NCI-H1092 treated with DMSO at 0.1 percent for 48 hours (cell line): Measurements from ENCODE around the gene CHPF2.
A peak's percentile ranks its signal among the peaks of the same experiment; 100 is the strongest.

Source experiments
- DNase-seq: peaks from one replicate; lab custom pipeline; 2025; lab: John Stamatoyannopoulos, UW

Gene CHPF2

GRCh38 chr7:151206914-151207313 is 25.4 kb upstream of the CHPF2 start:
- DNase-seq, result no peak

- DNase-seq, result no peak
Measured at GRCh38 chr7:151207315-151207714, 25.0 kb upstream of the CHPF2 start.

GRCh38 chr7:151207804-151208203 is 24.5 kb upstream of the CHPF2 start:
- peak; percentile 17 for DNase-seq

GRCh38 chr7:151208253-151208862 is 23.9 kb upstream of the CHPF2 start:
- no peak for DNase-seq

- DNase-seq, result no peak
Measured at GRCh38 chr7:151209588-151209987, 22.7 kb upstream of the CHPF2 start.

GRCh38 chr7:151210087-151210854 is 22.0 kb upstream of the CHPF2 start, which contains the start of gene H2BK1:
Gene H2BK1 (minus strand): TSS chr7:151210488. CDS start chr7:151210318, 170 bp downstream.
- DNase-seq, result no peak

- no peak for DNase-seq
Measured at GRCh38 chr7:151211155-151211772, 21.0 kb upstream of the CHPF2 start.

- DNase-seq, result no peak
Measured at GRCh38 chr7:151212626-151213025, 19.7 kb upstream of the CHPF2 start.

GRCh38 chr7:151213826-151214225 is 18.5 kb upstream of the CHPF2 start:
- DNase-seq, result no peak

- no peak for DNase-seq
Measured at GRCh38 chr7:151215396-151215795, 16.9 kb upstream of the CHPF2 start.

- no peak for DNase-seq
Measured at GRCh38 chr7:151218170-151218569, 14.1 kb upstream of the CHPF2 start.

GRCh38 chr7:151223728-151224127 is 8.6 kb upstream of the CHPF2 start:
- no peak for DNase-seq

GRCh38 chr7:151225948-151226510 is 6.3 kb upstream of the CHPF2 start:
- DNase-seq, result no peak

- no peak for DNase-seq
Measured at GRCh38 chr7:151226560-151226874, 5.8 kb upstream of the CHPF2 start.

GRCh38 chr7:151226875-151227782 is 5.2 kb upstream of the CHPF2 start, which contains the start of gene ABCF2:
Gene ABCF2 (minus strand): TSS chr7:151227205. CDS start chr7:151226458, 747 bp downstream.
- peak; percentile 97 for DNase-seq

GRCh38 chr7:151228024-151228866 is 4.0 kb upstream of the CHPF2 start:
- DNase-seq, result no peak

GRCh38 chr7:151229249-151229648 is 3.0 kb upstream of the CHPF2 start:
- DNase-seq, result no peak

- no peak for DNase-seq
Measured at GRCh38 chr7:151231080-151231479, 1.2 kb upstream of the CHPF2 start.

GRCh38 chr7:151232917-151233701 is 826 bp downstream of the CHPF2 start:
- DNase-seq, result no peak

- no peak for DNase-seq
Measured at GRCh38 chr7:151233804-151234203, 1.5 kb downstream of the CHPF2 start.
